Natural killer cell (primary cell): ENCODE measurements around the gene HIF1A. TPM values are rescaled to one million over a fixed set of nuclear protein-coding genes. Genes with fewer than 3 reads are reported as not detected.

Experiments
- ATAC-seq, 3 donors: fragments of 150-1000 bp in 2 of 3; fragments of 200-7000 bp in 1 of 3; cut with Tn5 transposase; 1 replicate in 1 of 3; 2 replicates in 2 of 3; pipeline ENCODE4 v1.10.0; 2021; ENCODE audit warnings: mild to moderate bottlenecking in 2 of 3, moderate library complexity in 2 of 3
- DNase-seq, 2 donors: peaks; one replicate each; pipeline versions ENCODE4 v3.0.0 to v3.0.0-alpha.2; 2013 to 2021; ENCODE audit warnings: mixed read lengths in 1 of 2
- H3K27ac ChIP-seq: one replicate; pipeline ENCODE4 v1.5.1; 2013; ENCODE audit warnings: mild to moderate bottlenecking, low read length
- H3K27me3 ChIP-seq: one replicate; pipeline ENCODE4 v1.6.1; 2013; ENCODE audit warnings: low read length; ENCODE audit not compliant: control insufficient read depth, insufficient read depth
- H3K36me3 ChIP-seq: one replicate; pipeline ENCODE4 v1.6.1; 2013; ENCODE audit warnings: low read length; ENCODE audit not compliant: control insufficient read depth, insufficient read depth
- H3K4me1 ChIP-seq: one replicate; pipeline ENCODE4 v1.6.1; 2013; ENCODE audit warnings: low read length; ENCODE audit not compliant: control insufficient read depth, insufficient read depth
- H3K4me3 ChIP-seq: one replicate; pipeline ENCODE4 v1.5.1; 2013; ENCODE audit warnings: low read length
- H3K9me3 ChIP-seq: one replicate; pipeline ENCODE4 v1.6.1; 2013; ENCODE audit warnings: low read length; ENCODE audit not compliant: control insufficient read depth, insufficient read depth
- H3K27ac Mint-ChIP-seq, 2 donors: one replicate each; pipeline ENCODE4 v1.8.0; 2022; ENCODE audit warnings: mild to moderate bottlenecking in 2 of 2, mixed read lengths in 2 of 2, moderate library complexity in 1 of 2
- H3K27me3 Mint-ChIP-seq, 2 donors: one replicate each; pipeline ENCODE4 v1.8.0; 2022; ENCODE audit warnings: low read depth in 2 of 2, mixed read lengths in 2 of 2
- H3K36me3 Mint-ChIP-seq: one replicate; pipeline ENCODE4 v1.8.0; 2022; ENCODE audit warnings: mixed read lengths
- H3K4me1 Mint-ChIP-seq, 2 donors: one replicate each; pipeline ENCODE4 v1.8.0; 2022; ENCODE audit warnings: mixed read lengths in 2 of 2
- H3K4me3 Mint-ChIP-seq: one replicate; pipeline ENCODE4 v1.8.0; 2022; ENCODE audit warnings: mild to moderate bottlenecking, moderate library complexity, mixed read lengths
- H3K9me3 Mint-ChIP-seq, 2 donors: one replicate each; pipeline ENCODE4 v1.8.0; 2022; ENCODE audit warnings: mixed read lengths in 2 of 2
- CTCF ChIP-seq: fragments of 200-600 bp; IDR thresholded peaks from one replicate; pipeline ENCODE4 v1.8.0; 2022; ENCODE audit warnings: antibody characterized with exemption
- WGBS: methylation state at CpG from one replicate; pipeline ENCODE4 v1.1.7; 2013; ENCODE audit warnings: missing lambda C conversion rate; ENCODE audit not compliant: insufficient coverage; 5-methylcytosine and 5-hydroxymethylcytosine counted together
- intact Hi-C: fragments of 100-400 bp; cut with micrococcal nuclease; formaldehyde crosslinking; loops from one replicate; pipeline ENCODE4 v1.14.2; 2022
- total RNA-seq, 4 donors: library from RNA; stranded (reverse); fragments of 120-200 nt in 1 of 4; gene quantifications; one replicate each; pipeline versions ENCODE4 v1.2.3 to v1.2.4, GENCODE V29; 2013 to 2022

The HIF1A gene
- total RNA-seq, 3 donors from 2014 or later (not counting 1 experiment from before 2014, with no cell fraction given): 174 to 184 (median 177) TPM

GRCh38 chr14:61710853-61711817, 15.8 kb downstream of the HIF1A start:
- Histone ChIP-seq H3K4me1 (peaks cover 14% of the 10 kb centered on the region), H3K27ac (no peak overlapping the region), H3K9me3 (no peaks in the 10 kb centered on the region), H3K27me3 (no peaks in the 10 kb centered on the region), H3K4me3 (no peak overlapping the region), H3K36me3 (no peaks in the 10 kb centered on the region)
- H3K4me1 Mint-ChIP-seq: peaks cover 48 to 56% of the 10 kb centered on the region in 2 donors
- H3K9me3 Mint-ChIP-seq: no peaks in the 10 kb centered on the region
- H3K27ac Mint-ChIP-seq: peak overlapping the region in 1 of 2 donors; percentile 4
- no peaks in the 10 kb centered on the region for H3K27me3 Mint-ChIP-seq
- 58% methylated on average over 10 of the region's 12 CpGs for WGBS
- peak overlapping the region; percentile 4 for H3K4me3 Mint-ChIP-seq
- no peaks in the 10 kb centered on the region for H3K36me3 Mint-ChIP-seq
- DNase-seq: no peak
- ATAC-seq: peak; percentile 34 to 62 (median 35)
- TF ChIP-seq CTCF: no peak
- intact Hi-C loops: no loop called here

- H3K4me1 ChIP-seq: peaks cover 14% of the 10 kb centered on the region
- H3K36me3 Mint-ChIP-seq: no peaks in the 10 kb centered on the region
- intact Hi-C loops: loop anchor here (2.0 kb wide), 1 partner anchor 13 kb away; no protein-coding TSS in a partner anchor
Observed at GRCh38 chr14:61712137-61712536, 16.8 kb downstream of the HIF1A start.

GRCh38 chr14:61713724-61714437, 18.6 kb downstream of the HIF1A start:
- H3K27me3 ChIP-seq: no peaks in the 10 kb centered on the region
- ATAC-seq (no peak), DNase-seq (no peak)
- H3K4me3 Mint-ChIP-seq: no peak overlapping the region
- H3K27ac ChIP-seq: no peak overlapping the region
- H3K4me1 ChIP-seq: peaks cover 21% of the 10 kb centered on the region
- TF ChIP-seq CTCF: no peak
- no peaks in the 10 kb centered on the region for H3K36me3 ChIP-seq
- no peaks in the 10 kb centered on the region for H3K9me3 Mint-ChIP-seq
- WGBS: 75% methylated on average over 3 of the region's 4 CpGs
- intact Hi-C loops: loop anchor here (2.0 kb wide), 1 partner anchor 15 kb away; no protein-coding TSS in a partner anchor
- H3K36me3 Mint-ChIP-seq: no peaks in the 10 kb centered on the region
- no peak overlapping the region for H3K27ac Mint-ChIP-seq
- peaks cover 56 to 59% of the 10 kb centered on the region in 2 donors for H3K4me1 Mint-ChIP-seq
- H3K9me3 ChIP-seq: no peaks in the 10 kb centered on the region
- no peak overlapping the region for H3K4me3 ChIP-seq
- no peaks in the 10 kb centered on the region for H3K27me3 Mint-ChIP-seq

More at GRCh38 chr14:61712137-61712536, 16.8 kb downstream of the HIF1A start:
- Histone ChIP-seq H3K27me3 (no peaks in the 10 kb centered on the region), H3K9me3 (no peaks in the 10 kb centered on the region), H3K27ac (no peak overlapping the region), H3K4me3 (no peak overlapping the region), H3K36me3 (no peaks in the 10 kb centered on the region)
- no peak overlapping the region for H3K4me3 Mint-ChIP-seq
- WGBS: 100% methylated on average over 1 of the region's 1 CpG
- H3K9me3 Mint-ChIP-seq: no peaks in the 10 kb centered on the region
- H3K27ac Mint-ChIP-seq: peak overlapping the region in 1 of 2 donors; percentile 4
- TF ChIP-seq CTCF: no peak
- H3K4me1 Mint-ChIP-seq: peaks cover 44 to 52% of the 10 kb centered on the region in 2 donors
- H3K27me3 Mint-ChIP-seq: no peaks in the 10 kb centered on the region
- no peak for DNase-seq
- no peak for ATAC-seq
